Cardiac ventricle fibroblast (primary cell): ENCODE measurements around the gene EEF1A1. TPM values are rescaled to one million over a fixed set of nuclear protein-coding genes. Genes with fewer than 3 reads are reported as not detected.

Source experiments
- total RNA-seq: library from RNA; depleted of rRNA; stranded (reverse); fragments of >200 nt; gene quantifications from 2 replicates; pipeline ENCODE4 v1.2.3, GENCODE V29; 2015

Gene EEF1A1
- 11,816 and 12,198 TPM in 2 replicates for total RNA-seq

DNA sequence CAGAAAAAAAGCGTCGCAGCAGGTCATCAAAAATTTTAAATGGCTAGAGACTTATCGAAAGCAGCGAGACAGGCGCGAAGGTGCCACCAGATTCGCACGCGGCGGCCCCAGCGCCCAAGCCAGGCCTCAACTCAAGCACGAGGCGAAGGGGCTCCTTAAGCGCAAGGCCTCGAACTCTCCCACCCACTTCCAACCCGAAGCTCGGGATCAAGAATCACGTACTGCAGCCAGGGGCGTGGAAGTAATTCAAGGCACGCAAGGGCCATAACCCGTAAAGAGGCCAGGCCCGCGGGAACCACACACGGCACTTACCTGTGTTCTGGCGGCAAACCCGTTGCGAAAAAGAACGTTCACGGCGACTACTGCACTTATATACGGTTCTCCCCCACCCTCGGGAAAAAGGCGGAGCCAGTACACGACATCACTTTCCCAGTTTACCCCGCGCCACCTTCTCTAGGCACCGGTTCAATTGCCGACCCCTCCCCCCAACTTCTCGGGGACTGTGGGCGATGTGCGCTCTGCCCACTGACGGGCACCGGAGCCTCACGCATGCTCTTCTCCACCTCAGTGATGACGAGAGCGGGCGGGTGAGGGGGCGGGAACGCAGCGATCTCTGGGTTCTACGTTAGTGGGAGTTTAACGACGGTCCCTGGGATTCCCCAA, at the start of gene EEF1A1:
Gene EEF1A1 (minus strand): TSS at position 345 of the 663 bp plus-strand sequence. CDS start 1,006 bp downstream, outside the sequence.

Other genes with a start within 250 kb of the EEF1A1 start
- not detected in 2 replicates for gene DPPA5, start 166.8 kb downstream of the EEF1A1 start, total RNA-seq
- not detected in 2 replicates for gene KHDC3L, start 158.4 kb downstream of the EEF1A1 start, total RNA-seq
- not detected in 2 replicates for gene OOEP, start 151.1 kb downstream of the EEF1A1 start, total RNA-seq
- 0.37 and 2.3 TPM in 2 replicates for gene DDX43, start 126.2 kb downstream of the EEF1A1 start, total RNA-seq
- 2.3 and 2.4 TPM in 2 replicates for gene CGAS, start 68.7 kb downstream of the EEF1A1 start, total RNA-seq
- 12.5 and 19.5 TPM in 2 replicates for gene MTO1, start 59.3 kb downstream of the EEF1A1 start, total RNA-seq
- 13.9 and 16.2 TPM in 2 replicates for gene SLC17A5, start 133.0 kb upstream of the EEF1A1 start, total RNA-seq
- 22.8 and 27.1 TPM in 2 replicates for gene CD109, start 175.2 kb upstream of the EEF1A1 start, total RNA-seq